ENCODE measurements around the gene FNBP1. TPM values are rescaled to one million over a fixed set of nuclear protein-coding genes. Genes with fewer than 3 reads are reported as not detected.
"Not testable (repeated sequence)": the region's sequence is repeated elsewhere in the genome, so short reads cannot be mapped to it uniquely, and the experiment has no call there.

Gene FNBP1
- total and polyA plus RNA-seq, 5 donors from 2014 or later = 147 to 253 (median 207) TPM

GRCh38 chr9:129962451-129962864 is 80.5 kb downstream of the FNBP1 start:
- peaks cover 25 to 78% (median 43%) of the 10 kb centered on the region in 4 donors for H3K4me1 Mint-ChIP-seq
- no peak for DNase-seq
- H3K27ac ChIP-seq (ENCODE audit: insufficient read depth, low read length, poor library complexity, severe bottlenecking) = peak overlapping the region; percentile 86
- peak overlapping the region; percentile 90 for H3K4me3 ChIP-seq (ENCODE audit: low read depth, low read length)
- no peaks in the 10 kb centered on the region for H3K9me3 ChIP-seq (ENCODE audit: control insufficient read depth in 2 of 2, low read length in 2 of 2)
- peaks cover 48% of the 10 kb centered on the region for H3K36me3 ChIP-seq (ENCODE audit: control insufficient read depth, insufficient read depth, low read length)
- peaks cover 0 to 2% (median 0%) of the 10 kb centered on the region in 7 donors for H3K9me3 Mint-ChIP-seq
- H3K27ac Mint-ChIP-seq = peak overlapping the region; percentile 97 to 98 (median 97)
- H3K4me1 ChIP-seq (ENCODE audit: control insufficient read depth, insufficient read depth, low read length, poor library complexity, severe bottlenecking) = peaks cover 49% of the 10 kb centered on the region
- ATAC-seq (ENCODE audit: low read depth in 2 of 2) = no peak
- H3K27me3 ChIP-seq (ENCODE audit: control insufficient read depth, insufficient read depth, low read length) = no peaks in the 10 kb centered on the region
- H3K4me3 Mint-ChIP-seq = peak overlapping the region; percentile 81 to 92 (median 90)
- peaks cover 36% of the 10 kb centered on the region for H3K36me3 Mint-ChIP-seq
- no peaks in the 10 kb centered on the region for H3K27me3 Mint-ChIP-seq

GRCh38 chr9:129958796-129959195 is 84.2 kb downstream of the FNBP1 start:
- peaks cover 36% of the 10 kb centered on the region for H3K36me3 Mint-ChIP-seq
- H3K4me3 ChIP-seq (ENCODE audit: low read depth, low read length) = no peak overlapping the region
- peaks cover 28% of the 10 kb centered on the region for H3K4me1 ChIP-seq (ENCODE audit: control insufficient read depth, insufficient read depth, low read length, poor library complexity, severe bottlenecking)
- no peaks in the 10 kb centered on the region for H3K27me3 Mint-ChIP-seq
- no peak for DNase-seq
- no peaks in the 10 kb centered on the region for H3K9me3 Mint-ChIP-seq
- H3K27ac Mint-ChIP-seq = no peak overlapping the region
- no peaks in the 10 kb centered on the region for H3K9me3 ChIP-seq (ENCODE audit: control insufficient read depth in 2 of 2, low read length in 2 of 2)
- no peaks in the 10 kb centered on the region for H3K27me3 ChIP-seq (ENCODE audit: control insufficient read depth, insufficient read depth, low read length)
- H3K4me3 Mint-ChIP-seq = no peak overlapping the region
- peaks cover 64% of the 10 kb centered on the region for H3K36me3 ChIP-seq (ENCODE audit: control insufficient read depth, insufficient read depth, low read length)
- H3K27ac ChIP-seq (ENCODE audit: insufficient read depth, low read length, poor library complexity, severe bottlenecking) = no peak overlapping the region
- ATAC-seq (ENCODE audit: low read depth in 2 of 2) = no peak
- H3K4me1 Mint-ChIP-seq = peaks cover 15 to 66% (median 33%) of the 10 kb centered on the region in 4 donors

GRCh38 chr9:129954868-129955550 is 88.0 kb downstream of the FNBP1 start:
- H3K27me3 ChIP-seq (ENCODE audit: control insufficient read depth, insufficient read depth, low read length) = no peaks in the 10 kb centered on the region
- H3K36me3 Mint-ChIP-seq = peaks cover 28% of the 10 kb centered on the region
- H3K9me3 Mint-ChIP-seq = no peaks in the 10 kb centered on the region
- no peak for DNase-seq
- H3K4me1 Mint-ChIP-seq = peaks cover 4 to 49% (median 26%) of the 10 kb centered on the region in 4 donors
- no peaks in the 10 kb centered on the region for H3K9me3 ChIP-seq (ENCODE audit: control insufficient read depth in 2 of 2, low read length in 2 of 2)
- peaks cover 7% of the 10 kb centered on the region for H3K4me1 ChIP-seq (ENCODE audit: control insufficient read depth, insufficient read depth, low read length, poor library complexity, severe bottlenecking)
- ATAC-seq (ENCODE audit: low read depth in 2 of 2) = no peak
- H3K36me3 ChIP-seq (ENCODE audit: control insufficient read depth, insufficient read depth, low read length) = peaks cover 80% of the 10 kb centered on the region
- H3K27me3 Mint-ChIP-seq = no peaks in the 10 kb centered on the region
- peak overlapping the region in 2 of 3 donors; percentile 26 to 79 for H3K27ac Mint-ChIP-seq
- no peak overlapping the region for H3K4me3 ChIP-seq (ENCODE audit: low read depth, low read length)
- H3K27ac ChIP-seq (ENCODE audit: insufficient read depth, low read length, poor library complexity, severe bottlenecking) = no peak overlapping the region
- H3K4me3 Mint-ChIP-seq = no peak overlapping the region

DNA sequence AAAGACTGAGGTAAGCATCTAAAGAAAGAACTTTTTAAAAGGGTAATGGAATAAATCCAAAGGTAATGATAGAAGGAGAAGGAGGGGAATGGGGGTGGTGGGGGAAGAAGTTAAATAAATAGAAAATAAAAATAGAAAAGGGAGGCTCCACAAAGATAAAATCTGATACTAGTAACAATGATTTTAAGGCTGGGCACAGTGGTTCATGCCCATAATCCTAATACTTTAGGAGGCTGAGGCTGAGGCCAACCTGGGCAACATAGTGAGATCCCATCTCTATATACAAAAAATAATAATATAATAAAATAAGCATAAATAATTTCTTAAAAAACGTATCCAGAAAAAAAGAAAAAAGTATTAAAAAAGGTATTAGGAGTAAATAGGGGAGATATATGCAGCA is 89.3 kb downstream of the FNBP1 start:
- H3K27ac Mint-ChIP-seq = peak overlapping the region in 1 of 3 donors; percentile 41
- DNase-seq (no peak), ATAC-seq (ENCODE audit: low read depth in 2 of 2) (no peak)
- no peaks in the 10 kb centered on the region for H3K9me3 Mint-ChIP-seq
- H3K9me3 ChIP-seq (ENCODE audit: control insufficient read depth in 2 of 2, low read length in 2 of 2) = no peaks in the 10 kb centered on the region
- H3K4me3 Mint-ChIP-seq = no peak overlapping the region
- no peak overlapping the region for H3K4me3 ChIP-seq (ENCODE audit: low read depth, low read length)
- no peaks in the 10 kb centered on the region for H3K27me3 ChIP-seq (ENCODE audit: control insufficient read depth, insufficient read depth, low read length)
- H3K27ac ChIP-seq (ENCODE audit: insufficient read depth, low read length, poor library complexity, severe bottlenecking) = peak overlapping the region; percentile 14
- H3K36me3 ChIP-seq (ENCODE audit: control insufficient read depth, insufficient read depth, low read length) = peaks cover 90% of the 10 kb centered on the region
- H3K27me3 Mint-ChIP-seq = no peaks in the 10 kb centered on the region
- peaks cover 12 to 53% (median 31%) of the 10 kb centered on the region in 4 donors for H3K4me1 Mint-ChIP-seq
- H3K4me1 ChIP-seq (ENCODE audit: control insufficient read depth, insufficient read depth, low read length, poor library complexity, severe bottlenecking) = peaks cover 7% of the 10 kb centered on the region
- H3K36me3 Mint-ChIP-seq = peaks cover 35% of the 10 kb centered on the region

DNA sequence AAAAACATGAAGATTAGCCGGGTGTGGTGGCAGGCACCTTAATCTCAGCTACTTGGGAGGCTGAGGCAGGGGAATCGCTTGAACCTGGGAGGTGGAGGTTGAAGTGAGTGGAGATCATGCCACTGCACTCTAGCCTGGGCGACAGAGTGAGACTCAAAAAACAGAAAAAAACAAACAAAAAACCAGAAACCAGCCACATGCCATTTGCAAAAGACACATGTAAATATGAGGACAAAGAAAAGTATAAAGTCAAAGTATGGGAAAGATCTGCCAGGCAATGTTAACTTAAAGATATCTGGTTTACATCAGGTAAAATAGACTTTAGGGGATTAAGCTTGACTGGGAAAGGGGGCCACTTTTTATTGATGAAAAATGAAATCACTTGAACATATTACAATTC is 90.7 kb downstream of the FNBP1 start:
- H3K9me3 Mint-ChIP-seq = no peaks in the 10 kb centered on the region
- H3K4me1 Mint-ChIP-seq = peaks cover 12 to 52% (median 31%) of the 10 kb centered on the region in 4 donors
- no peaks in the 10 kb centered on the region for H3K9me3 ChIP-seq (ENCODE audit: control insufficient read depth in 2 of 2, low read length in 2 of 2)
- H3K4me3 ChIP-seq (ENCODE audit: low read depth, low read length) = no peak overlapping the region
- H3K27ac Mint-ChIP-seq = peak overlapping the region in 2 of 3 donors; percentile 60 to 69
- ATAC-seq (ENCODE audit: low read depth in 2 of 2) (no peak), DNase-seq (no peak)
- no peak overlapping the region for H3K4me3 Mint-ChIP-seq
- H3K27ac ChIP-seq (ENCODE audit: insufficient read depth, low read length, poor library complexity, severe bottlenecking) = no peak overlapping the region
- no peaks in the 10 kb centered on the region for H3K27me3 Mint-ChIP-seq
- no peaks in the 10 kb centered on the region for H3K27me3 ChIP-seq (ENCODE audit: control insufficient read depth, insufficient read depth, low read length)
- H3K36me3 Mint-ChIP-seq = peaks cover 28% of the 10 kb centered on the region
- H3K4me1 ChIP-seq (ENCODE audit: control insufficient read depth, insufficient read depth, low read length, poor library complexity, severe bottlenecking) = peaks cover 7% of the 10 kb centered on the region
- peaks cover 83% of the 10 kb centered on the region for H3K36me3 ChIP-seq (ENCODE audit: control insufficient read depth, insufficient read depth, low read length)

DNA sequence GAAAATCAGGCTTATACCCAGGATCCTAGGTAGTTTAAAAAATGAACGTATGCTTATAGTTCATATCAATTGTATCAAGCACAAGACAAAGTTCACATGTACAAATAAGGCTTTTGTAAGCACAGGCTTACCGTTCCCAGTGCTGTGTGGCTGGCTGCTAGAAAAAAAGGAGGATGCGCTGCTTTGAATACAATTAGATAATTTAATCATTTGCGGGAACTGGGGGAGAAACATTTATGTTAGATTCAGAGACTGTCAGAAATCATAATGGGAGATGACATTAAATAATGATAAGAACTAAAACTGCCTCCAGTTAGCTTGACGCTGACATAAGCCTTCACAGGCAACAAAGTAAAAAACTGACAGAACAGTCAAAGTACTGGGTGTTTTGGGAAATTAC is 93.2 kb downstream of the FNBP1 start:
- ATAC-seq (ENCODE audit: low read depth in 2 of 2) (no peak), DNase-seq (no peak)
- H3K4me3 ChIP-seq (ENCODE audit: low read depth, low read length) = no peak overlapping the region
- no peaks in the 10 kb centered on the region for H3K27me3 ChIP-seq (ENCODE audit: control insufficient read depth, insufficient read depth, low read length)
- H3K4me1 ChIP-seq (ENCODE audit: control insufficient read depth, insufficient read depth, low read length, poor library complexity, severe bottlenecking) = peaks cover 24% of the 10 kb centered on the region
- peaks cover 63% of the 10 kb centered on the region for H3K36me3 ChIP-seq (ENCODE audit: control insufficient read depth, insufficient read depth, low read length)
- no peak overlapping the region for H3K27ac ChIP-seq (ENCODE audit: insufficient read depth, low read length, poor library complexity, severe bottlenecking)
- H3K36me3 Mint-ChIP-seq = peaks cover 20% of the 10 kb centered on the region
- peak overlapping the region in 1 of 4 donors; percentile 23 for H3K4me3 Mint-ChIP-seq
- peaks cover 23 to 61% (median 39%) of the 10 kb centered on the region in 4 donors for H3K4me1 Mint-ChIP-seq
- H3K9me3 ChIP-seq (ENCODE audit: control insufficient read depth in 2 of 2, low read length in 2 of 2) = no peaks in the 10 kb centered on the region
- H3K27me3 Mint-ChIP-seq = no peaks in the 10 kb centered on the region
- peak overlapping the region; percentile 29 to 83 (median 74) for H3K27ac Mint-ChIP-seq
- no peaks in the 10 kb centered on the region for H3K9me3 Mint-ChIP-seq

GRCh38 chr9:129948626-129949025 is 94.4 kb downstream of the FNBP1 start:
- H3K9me3 Mint-ChIP-seq; H3K27ac ChIP-seq (ENCODE audit: insufficient read depth, low read length, poor library complexity, severe bottlenecking); H3K9me3 ChIP-seq (ENCODE audit: control insufficient read depth in 2 of 2, low read length in 2 of 2); H3K4me3 Mint-ChIP-seq; H3K4me3 ChIP-seq (ENCODE audit: low read depth, low read length); H3K27me3 ChIP-seq (ENCODE audit: control insufficient read depth, insufficient read depth, low read length); ATAC-seq (ENCODE audit: low read depth in 2 of 2); H3K27me3 Mint-ChIP-seq; DNase-seq: not testable (repeated sequence)
- Histone ChIP-seq H3K4me1 (ENCODE audit: control insufficient read depth, insufficient read depth, low read length, poor library complexity, severe bottlenecking) (peaks cover 33% of the 10 kb centered on the region), H3K36me3 (ENCODE audit: control insufficient read depth, insufficient read depth, low read length) (peaks cover 53% of the 10 kb centered on the region)
- peaks cover 24% of the 10 kb centered on the region for H3K36me3 Mint-ChIP-seq
- peak overlapping the region; percentile 2 to 83 (median 38) for H3K27ac Mint-ChIP-seq
- H3K4me1 Mint-ChIP-seq = peaks cover 30 to 68% (median 44%) of the 10 kb centered on the region in 4 donors

Data from CD4-positive, CD25-positive, alpha-beta regulatory T cell (primary cell).